Dermis lymphatic vessel endothelial cell (primary cell): ENCODE measurements around the gene RBM48. TPM values are rescaled to one million over a fixed set of nuclear protein-coding genes. Genes with fewer than 3 reads are reported as not detected.

Source experiments
- total RNA-seq: library from RNA; depleted of rRNA; stranded (reverse); fragments of >200 nt; gene quantifications from 2 replicates; pipeline ENCODE4 v1.2.1, GENCODE V29; 2014

Gene RBM48
- 11.7 TPM in 2 replicates for total RNA-seq

DNA sequence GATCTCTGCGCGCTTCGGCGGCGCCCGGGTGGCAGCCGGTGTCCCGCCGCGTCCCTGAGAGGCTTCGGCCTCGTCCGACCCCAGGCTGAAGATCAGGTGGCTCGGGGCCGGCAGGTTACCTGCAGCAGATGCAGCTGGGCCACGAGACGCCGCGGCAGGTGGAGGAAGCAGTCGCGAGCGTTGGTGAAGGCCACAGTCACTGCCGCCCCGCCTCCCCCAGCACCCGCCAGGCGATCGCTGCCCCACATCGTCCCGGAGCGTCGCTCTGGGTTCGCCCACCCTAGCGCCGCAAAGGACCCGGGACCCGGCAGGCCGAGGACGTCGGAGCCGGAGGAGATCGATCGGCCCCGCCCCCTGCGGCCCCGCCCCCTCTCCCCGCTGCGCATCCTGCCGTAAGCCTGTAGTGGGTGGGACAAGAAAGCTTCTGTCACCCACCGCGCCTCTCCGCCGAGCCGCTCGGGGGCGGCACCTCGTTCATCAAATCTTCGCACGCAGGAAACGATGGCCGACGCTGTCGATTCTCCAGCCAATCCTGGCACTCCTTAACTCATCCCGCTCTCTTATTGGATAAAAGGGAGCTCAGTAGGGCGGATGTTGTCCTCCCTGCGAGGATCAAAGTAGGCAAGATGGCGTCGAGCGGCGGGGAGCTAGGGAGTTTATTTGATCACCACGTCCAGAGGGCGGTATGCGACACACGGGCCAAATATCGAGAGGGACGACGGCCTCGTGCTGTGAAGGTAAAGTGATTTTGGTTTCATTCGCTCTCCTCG lies at the start of gene RBM48, which contains the start of gene PEX1:
TSS of gene RBM48 (plus strand) at position 608 of the 770 bp plus-strand sequence. CDS start at position 627, 19 bp downstream.
TSS of gene PEX1 (minus strand) at position 333 of the 770 bp plus-strand sequence. CDS start at position 248, 85 bp downstream.

Other genes with a start within 250 kb of the RBM48 start
- 14.0 and 16.9 TPM in 2 replicates for gene GATAD1, start 81.3 kb upstream of the RBM48 start, total RNA-seq
- gene ERVW-1, start 50.8 kb upstream of the RBM48 start, total RNA-seq, result not detected in 2 replicates
- gene PEX1, start 275 bp upstream of the RBM48 start, total RNA-seq, result 11.2 and 15.7 TPM in 2 replicates
- gene FAM133B, start 61.6 kb downstream of the RBM48 start, total RNA-seq, result 10.7 and 12.5 TPM in 2 replicates